NOMO-1 treated with DMSO at 0.1 percent for 48 hours (cell line): ENCODE data around the gene MAGOH.

ENCODE experiments used
- DNase-seq: peaks from one replicate; lab custom pipeline; 2025; ENCODE audit not compliant: unreplicated experiment; lab: John Stamatoyannopoulos, UW

MAGOH gene

DNA sequence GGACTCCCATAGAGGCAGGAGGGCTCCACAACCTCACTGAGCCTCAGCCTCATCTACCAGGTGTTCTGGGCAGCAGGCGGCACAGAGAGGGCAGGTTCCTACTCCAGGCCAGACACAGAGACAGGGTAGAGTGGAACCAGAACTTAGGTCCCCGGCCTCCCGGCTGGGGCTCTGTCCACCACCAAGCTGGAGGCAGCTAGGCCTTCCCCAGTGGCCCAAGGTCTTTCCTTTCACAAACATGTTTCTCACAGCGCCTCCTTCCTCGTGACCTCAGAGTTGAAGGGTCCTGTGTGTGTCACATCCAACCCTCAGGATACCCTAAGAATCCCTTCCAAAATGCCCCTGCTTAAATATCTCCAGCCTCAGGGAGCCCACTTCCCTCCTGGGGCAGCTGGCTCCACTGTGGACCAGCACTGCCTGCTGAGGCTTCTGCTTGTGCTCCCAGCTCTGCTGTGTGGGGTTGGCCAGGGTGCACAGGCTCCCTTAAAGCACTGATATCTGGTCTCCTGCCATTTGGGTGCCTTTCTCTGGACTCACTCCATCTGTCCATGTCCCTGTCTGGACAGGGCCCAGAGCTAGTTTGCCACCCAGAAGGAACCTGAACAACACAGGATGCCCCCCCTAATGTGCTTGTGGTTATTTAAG, 33.2 kb upstream of the MAGOH start:
- no peak for DNase-seq

DNA sequence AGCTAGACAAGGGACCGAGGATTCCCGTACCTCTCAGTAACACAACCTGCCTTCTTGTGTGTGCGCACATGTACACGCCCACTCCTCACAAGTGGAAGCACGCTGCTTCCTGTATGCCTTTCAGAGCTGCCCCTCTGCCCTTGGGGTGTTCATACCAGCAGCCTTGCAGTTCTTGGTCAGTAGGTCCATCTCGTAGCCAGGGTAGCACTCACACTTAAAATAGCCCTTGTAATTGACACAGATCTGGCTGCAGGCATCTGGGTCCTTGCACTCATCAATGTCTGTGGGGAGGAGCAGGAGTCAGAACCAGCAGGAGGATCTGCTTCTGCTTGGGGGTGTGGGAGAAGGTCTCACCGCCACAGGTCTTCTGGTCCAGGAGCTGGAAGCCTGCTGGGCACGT, 32.6 kb upstream of the MAGOH start:
- no peak for DNase-seq

DNA sequence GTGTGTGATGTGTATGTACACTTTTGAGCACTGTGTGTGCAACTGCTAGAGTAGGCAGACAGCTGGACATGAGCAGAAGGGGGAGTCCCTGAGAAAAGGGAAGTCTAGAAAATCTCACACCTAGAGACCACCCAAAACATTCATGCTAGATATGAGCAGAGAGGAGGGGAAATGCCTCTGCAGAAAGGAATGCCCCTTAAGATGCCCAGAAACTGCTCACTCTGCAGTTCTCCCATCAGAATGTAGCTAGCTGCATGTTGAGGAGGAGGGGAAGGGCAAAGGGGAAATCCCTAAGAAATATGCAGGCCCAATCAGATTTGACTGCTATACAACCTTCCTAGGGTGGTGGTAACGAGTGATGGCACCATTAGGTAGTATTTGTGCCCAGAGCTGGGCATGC, 31.8 kb upstream of the MAGOH start:
- no peak for DNase-seq

DNA sequence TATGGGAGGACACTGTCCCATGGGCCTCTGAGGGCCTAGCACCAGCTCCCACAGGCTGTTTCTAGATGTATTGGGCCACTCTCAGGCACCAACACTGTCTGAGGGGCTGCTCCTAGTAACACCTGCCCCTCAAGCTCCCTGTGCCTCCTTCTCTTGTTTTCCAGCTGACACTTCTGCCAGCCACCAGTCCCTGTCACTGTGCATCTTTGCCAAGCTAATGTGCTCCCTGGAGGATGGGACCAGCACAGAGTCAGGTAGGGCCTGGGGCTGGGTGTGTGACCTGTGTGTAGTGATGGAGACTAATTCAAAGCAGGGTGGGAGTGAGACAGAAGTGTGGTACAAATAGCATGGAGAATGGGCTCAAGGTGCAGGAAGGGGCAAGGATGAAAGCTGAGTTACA, 29.4 kb upstream of the MAGOH start:
- DNase-seq = no peak

DNA sequence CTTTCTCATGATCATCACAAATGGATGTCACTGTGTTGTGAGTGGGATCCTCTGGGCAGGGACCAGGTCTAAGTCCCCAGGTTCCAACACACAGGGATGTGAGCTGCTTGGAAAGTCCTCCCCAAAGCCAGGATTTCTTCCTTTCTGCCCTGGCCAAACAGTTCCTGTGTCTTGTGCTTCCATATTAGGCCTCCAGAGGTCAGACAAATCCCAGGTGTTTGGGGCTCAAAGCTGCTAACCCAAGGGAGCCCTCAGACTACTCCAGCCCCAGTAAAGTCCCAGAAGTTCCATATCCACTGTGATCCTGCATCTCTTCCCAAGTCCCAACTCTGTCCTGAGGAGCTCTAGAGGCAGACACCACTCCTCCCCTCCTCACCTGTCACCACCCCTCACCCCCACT, 27.7 kb upstream of the MAGOH start:
- no peak for DNase-seq

DNA sequence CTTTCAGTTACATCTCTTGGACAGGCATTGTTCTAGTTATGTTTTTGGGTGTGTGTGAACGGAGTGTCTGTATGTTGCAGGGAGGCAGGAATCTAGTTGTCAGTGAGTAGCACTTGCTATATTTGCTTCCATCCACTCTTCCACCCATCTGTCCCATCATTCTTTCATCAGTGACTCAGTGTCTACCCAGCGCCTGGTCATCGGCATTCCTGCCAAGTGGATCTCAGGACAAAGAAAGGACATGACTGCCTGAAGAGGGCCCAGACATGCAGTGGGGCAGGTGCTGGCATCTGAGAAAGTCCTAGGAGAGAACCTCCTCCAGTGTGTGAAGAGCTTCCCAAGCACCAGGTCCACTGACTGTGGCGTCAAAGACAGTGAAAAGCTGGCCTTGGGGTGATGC, 27.3 kb upstream of the MAGOH start:
- no peak for DNase-seq

DNA sequence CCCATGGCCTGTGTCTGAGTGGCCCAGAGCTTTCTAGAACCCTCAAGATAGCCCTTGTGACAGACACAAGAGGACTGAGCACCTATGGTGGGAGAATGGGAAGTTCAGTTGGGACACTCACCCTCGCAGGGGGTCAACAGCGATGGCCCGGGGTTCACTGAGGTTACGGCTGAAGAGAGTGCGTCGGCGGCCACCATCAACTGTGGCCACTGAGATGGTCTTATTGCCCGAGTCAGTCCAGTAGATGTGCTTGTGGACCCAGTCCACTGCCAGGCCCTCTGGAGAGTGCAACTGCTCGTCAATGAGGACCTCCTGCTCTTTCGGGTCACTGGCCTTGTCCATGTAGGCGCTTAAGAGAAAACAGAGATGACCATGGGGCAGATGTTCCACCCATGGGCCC, 25.7 kb upstream of the MAGOH start:
- DNase-seq = no peak

DNA sequence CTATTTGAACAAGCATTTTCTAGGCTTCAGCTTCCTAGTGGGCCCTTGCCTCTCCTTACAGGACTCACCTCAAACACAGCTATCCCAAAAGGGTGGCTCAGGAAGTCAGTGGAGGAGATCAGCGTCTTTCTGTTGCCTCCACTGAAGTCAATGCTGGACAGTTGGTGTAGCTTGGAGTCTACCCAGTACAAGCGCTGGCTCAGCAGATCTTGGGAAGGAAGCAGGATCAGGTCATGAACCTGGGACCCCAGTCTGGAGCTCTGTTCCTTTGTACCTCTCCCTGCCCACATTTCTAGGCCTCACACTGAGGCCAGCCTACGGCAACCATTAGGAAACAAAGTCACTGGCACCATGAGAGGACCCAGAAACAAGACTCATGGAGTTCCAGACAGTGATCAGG, 23.7 kb upstream of the MAGOH start:
- DNase-seq = no peak

DNA sequence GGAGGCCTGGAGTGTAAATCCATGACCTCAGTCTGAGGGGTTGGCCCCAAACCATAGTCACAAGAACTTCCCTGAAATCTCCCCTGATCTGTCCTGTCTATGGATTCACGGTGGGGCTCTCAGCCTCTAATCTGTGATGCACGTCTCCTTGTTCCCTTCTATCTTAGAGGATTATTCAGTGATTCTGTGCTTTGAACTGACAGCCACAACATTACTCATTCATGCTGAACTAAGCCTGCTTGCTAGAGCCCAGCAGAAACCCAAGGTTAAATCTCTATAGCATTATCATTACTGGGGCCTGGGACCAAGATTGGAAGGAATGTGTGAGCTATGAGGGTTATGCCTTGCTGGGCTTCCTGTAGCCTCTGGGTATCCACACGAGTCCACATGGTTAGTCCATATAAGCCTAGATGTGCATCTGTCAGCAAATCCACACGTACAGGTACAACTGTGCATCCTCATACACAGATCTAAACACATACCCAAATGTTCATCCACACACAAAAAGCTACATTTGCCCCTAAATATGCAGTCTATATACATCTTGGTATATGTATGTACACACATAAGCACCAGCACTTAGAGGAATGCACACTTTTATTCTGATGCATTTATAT, 22.4 kb upstream of the MAGOH start:
- no peak for DNase-seq

DNA sequence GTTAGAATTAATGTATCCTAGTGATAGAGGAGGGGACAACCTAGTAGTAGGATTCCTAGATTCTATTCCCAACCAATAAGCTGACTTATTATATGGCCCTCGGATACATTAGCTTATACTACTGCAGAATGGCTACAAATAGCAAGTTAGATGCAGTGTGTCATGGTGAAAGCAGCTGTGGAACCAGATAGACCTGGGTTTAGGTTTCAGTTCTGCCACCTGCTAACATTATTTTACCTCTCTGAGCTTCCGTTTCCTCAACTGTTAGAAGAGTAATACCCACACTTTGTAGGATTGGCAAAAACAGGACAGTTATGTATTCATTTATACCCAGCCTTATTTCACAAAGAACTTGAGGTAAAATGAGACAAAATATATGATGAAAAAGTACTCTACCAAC, 21.6 kb upstream of the MAGOH start:
- DNase-seq = no peak

DNA sequence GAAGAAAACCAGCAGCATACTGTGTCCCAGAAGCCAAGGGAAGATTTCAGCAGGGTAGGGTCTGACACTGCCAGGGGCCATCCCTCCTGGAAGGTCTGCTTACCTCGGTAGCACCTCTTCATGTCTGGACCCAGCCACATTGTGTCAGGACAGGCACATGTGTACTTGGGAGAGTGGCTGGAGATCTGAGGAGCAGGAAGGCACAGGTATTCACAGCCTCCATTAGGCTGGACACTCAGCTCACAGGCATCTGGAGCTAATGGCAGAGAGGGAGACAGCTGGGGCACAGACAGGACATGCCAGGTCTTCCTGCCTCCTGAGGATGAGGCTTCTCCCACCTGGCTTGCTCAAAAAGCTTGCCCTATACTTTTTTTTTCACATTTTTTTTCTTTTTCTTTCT, 19.9 kb upstream of the MAGOH start:
- DNase-seq = no peak

DNA sequence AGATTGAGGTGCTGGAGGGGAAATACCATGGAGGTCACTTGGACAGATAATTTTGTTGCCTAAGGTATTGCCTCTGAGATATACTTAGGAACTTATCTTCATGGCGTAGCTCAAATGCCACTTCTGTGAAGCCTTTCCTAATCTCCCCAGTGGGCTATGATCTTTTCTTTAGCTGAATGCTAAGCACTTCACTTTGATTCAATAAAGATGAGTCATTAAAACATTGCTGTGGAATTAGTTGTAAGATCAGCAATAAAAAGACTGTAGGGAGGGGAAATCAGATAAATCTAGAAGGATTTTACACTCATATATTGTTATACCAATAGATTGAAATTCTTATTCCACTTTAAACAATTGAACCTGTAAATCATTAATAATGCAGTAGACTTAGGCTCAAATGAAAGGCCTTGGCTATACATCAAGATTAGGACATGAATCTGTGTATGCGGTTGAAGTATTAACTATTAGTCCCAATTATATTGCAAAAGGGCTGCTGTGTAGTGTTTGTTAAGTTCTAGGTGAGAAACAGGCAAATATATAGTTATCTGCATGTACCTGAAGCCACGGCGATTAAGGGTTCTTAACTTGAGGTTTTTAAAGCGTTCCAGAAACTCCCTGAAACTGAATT, 19.2 kb upstream of the MAGOH start:
- DNase-seq = no peak

DNA sequence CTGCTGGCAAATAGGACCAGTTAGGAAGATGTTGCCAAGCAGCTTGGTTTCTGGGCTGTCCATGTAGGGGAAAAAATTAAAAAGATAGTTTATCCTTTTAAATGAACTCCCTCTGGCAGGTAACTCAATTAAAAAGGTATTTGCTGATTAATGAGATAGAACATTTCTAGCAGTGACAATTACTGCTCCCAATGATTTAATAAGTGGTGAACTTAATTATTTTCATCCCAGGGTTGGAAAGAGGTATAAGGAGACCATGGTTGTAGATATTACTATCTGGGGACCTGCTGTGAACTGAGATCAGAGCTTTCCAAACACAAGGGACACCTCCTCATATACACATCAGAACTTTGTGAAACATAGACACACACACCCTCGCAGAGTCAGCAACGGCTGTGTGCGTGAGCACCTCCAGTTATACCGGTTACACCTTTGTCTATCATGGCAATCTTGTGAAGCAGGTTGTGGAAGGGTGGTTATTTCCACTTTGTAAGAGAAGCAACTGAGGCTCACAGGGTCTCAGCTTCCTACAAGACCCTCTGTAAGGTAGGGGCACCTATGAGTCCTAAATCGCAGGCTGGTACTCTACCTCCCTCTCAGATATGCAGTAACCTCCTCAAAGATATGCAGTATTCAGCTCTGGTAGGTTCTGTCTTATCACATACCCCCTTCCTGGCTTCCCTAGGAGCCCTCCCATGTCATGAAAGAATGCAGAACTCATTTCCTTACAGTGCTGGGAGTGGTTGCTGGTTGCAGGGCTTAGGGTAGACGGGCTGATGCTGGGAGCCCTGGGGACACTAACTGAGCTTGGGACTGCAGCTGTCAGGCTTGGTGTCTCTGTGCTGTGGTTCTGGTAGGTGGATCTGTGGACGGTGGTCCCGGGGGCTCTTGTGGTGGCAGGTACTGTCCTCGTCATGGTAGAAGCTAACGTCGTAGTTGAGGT, 18.5 kb upstream of the MAGOH start:
- no peak for DNase-seq

DNA sequence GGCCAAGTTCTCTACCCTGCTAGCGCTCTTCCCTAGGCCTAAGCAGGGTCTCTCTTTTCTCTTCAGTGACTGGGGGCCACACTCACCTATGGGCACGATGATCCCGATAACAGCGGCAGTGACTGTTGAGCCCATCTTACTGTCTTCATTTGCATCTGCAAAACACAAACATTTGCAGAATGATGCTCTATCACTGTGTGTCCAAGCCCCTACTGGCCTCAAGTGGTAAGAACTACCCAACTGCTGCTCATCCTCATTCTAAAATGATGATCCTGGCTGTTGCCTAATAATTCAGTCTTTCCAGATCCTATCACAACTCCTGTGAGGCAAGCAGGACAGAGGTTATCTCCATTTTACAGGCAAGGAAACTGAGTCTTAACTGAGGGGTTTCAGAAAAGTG, 16.7 kb upstream of the MAGOH start:
- no peak for DNase-seq

DNA sequence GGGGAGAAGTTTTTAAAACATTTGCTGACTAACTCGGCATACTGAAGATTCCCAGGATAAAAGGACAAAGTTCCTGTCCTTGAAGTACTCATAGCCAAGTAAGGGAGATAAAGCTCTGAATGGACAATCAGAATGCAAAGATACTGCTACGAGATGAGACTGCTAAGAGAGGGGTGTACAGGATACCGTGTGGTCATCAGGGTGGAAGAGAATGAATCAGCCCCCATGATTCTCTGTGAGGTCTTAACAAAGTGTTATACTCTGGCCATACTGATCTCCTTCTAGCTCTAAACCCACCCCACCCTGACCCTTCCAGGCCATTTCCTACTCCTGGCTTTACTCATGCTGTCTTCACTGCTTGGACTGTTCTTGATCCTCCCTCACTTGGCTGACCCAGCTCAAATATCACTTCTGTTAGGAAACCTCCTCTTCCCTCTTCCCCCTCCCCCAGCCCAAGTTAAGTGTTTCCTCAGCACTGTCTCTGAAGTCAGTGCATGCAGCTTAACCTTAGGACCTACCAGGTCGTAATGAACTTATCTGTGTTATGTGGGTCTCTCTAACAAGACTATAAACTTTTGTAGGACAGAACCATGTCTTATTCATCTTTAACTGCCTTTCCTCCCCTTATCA, 15.8 kb upstream of the MAGOH start:
- DNase-seq = no peak

DNA sequence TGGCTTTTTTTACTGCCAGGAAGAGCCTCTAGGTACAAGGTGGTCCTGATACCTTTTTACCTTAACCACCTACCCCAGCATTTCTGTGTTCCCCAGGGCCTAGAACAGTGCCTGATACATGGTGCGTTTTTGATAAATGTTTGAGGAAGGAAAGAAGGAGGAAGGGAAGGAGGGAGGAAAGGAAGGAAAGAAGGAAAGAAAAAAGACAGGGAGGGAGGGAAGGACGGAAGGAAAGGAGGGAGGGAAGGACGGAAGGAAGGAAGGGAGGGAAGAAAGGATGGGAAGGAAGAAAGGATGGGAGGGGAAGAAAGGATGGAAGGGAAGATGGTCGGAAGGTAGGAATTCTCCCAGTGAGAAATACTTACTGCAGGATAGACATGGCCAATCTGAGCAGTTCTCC, 12.0 kb upstream of the MAGOH start:
- no peak for DNase-seq

DNA sequence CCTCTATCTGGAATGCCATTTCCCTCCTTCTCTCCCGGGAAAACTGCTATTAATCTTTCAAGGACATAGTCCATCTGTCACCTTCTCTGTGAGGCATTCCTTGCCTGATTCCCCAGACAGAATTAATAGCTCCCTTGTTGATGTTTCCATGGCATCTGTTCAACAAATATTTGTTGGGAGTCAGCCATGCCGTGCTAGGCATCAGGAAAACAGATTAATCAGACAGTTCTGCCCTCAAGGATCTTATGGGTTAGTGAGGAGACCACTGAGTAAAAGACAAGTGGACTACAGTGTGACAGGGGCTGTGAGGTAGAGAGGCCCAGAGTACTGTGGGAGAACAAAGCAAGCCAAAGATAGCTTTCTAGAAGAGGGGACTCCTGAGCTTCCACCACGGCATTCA, 11.4 kb upstream of the MAGOH start:
- no peak for DNase-seq

DNA sequence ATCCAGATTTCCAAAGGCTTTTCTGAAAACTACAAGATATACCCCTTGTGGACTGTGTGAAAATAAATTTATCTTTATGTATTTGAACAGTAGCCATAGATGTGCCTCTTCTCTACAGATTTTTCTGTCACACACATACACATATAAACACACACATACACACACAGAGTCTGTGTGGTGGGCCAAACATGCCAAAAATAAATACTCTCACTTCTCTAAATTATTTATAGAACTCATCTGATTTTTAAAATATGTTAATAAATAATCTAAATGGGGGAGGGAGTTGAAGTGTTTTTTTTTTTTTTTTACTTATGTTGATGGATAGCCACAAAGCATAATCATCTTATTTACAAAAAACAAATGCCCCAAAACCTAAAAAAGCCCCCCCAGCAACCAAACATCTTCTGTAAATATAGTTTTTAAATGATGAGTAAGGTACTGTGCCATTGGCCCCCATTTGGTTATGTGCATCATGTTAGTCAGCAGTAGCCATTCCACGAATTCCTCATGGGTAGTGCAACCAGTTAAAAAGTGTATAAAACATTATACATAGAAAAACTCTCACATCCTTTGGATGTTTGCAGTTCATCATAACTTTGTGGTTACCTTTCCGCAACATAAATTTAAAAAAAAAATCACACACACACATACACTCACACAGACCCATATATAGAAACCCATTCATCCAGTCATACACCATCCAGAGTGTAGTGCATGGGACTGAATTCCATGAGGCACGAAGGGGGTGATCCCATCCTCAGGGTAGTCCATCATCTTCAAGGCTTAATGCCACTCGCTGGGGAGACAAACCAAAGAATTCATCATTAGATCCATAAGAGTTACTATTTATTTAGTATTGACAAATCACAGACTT, 8.2 kb upstream of the MAGOH start:
- DNase-seq = no peak

DNA sequence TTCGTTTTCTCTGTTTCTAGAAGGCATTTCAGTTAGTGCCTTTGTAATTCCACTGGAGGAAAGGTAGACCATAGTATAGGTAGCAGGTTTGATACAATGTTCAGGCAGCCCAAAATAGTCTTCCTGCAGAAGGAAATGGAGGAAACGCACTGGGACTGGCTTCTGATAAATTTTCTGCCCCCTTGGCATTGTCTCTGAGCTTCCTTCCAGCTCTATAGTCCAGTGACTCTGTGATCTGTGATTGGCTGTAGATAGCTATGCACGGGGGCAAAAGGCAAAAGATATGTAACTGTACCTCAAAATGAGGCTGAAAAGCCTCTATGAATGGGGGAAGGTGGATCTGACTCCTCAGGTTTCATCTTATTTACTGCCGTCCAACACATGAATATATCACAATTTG, 5.8 kb upstream of the MAGOH start:
- no peak for DNase-seq

DNA sequence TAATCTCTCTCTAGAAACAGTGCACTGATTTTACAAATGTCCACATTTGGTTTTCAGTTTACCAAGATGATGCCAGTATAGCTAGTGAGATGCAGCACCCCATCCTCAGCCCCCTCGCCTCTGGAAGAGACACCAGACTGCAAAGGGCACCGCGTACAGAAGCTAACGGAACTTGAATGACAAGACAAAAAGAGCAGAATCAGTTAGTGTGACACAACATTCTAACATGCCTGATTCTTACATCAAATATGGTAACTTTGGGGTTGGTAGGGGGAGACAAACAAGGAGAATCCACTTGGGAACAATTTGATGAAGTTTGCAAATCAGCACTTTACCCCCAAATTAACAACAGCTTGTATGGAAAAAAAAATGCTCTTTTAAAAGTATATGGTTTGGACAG, 4.1 kb upstream of the MAGOH start:
- no peak for DNase-seq
